WI38 (cell line): Measurements from ENCODE around the gene TOGARAM2.

Experiments used
- H3K4me3 ChIP-seq: 2 replicates; pipeline ENCODE4 v1.5.1; 2011; ENCODE audit warnings: low read depth, mild to moderate bottlenecking, control low read depth, low read length
- CTCF ChIP-seq: IDR thresholded peaks from 2 replicates; pipeline ENCODE4 v1.5.1; 2012; ENCODE audit warnings: low read depth, mild to moderate bottlenecking, control low read depth, low read length

Gene TOGARAM2

GRCh38 chr2:29066997-29067605, 86.0 kb downstream of the TOGARAM2 start:
- TF ChIP-seq CTCF, result no peak
- no peak overlapping the region for H3K4me3 ChIP-seq

GRCh38 chr2:29068513-29068912, 87.4 kb downstream of the TOGARAM2 start:
- no peak for TF ChIP-seq CTCF
- H3K4me3 ChIP-seq, result no peak overlapping the region

GRCh38 chr2:29070526-29070925, 89.4 kb downstream of the TOGARAM2 start:
- TF ChIP-seq CTCF, result no peak
- no peak overlapping the region for H3K4me3 ChIP-seq

- H3K4me3 ChIP-seq, result no peak overlapping the region
- no peak for TF ChIP-seq CTCF
Measured at GRCh38 chr2:29071032-29071975, 90.2 kb downstream of the TOGARAM2 start.

- TF ChIP-seq CTCF, result no peak
- no peak overlapping the region for H3K4me3 ChIP-seq
Measured at GRCh38 chr2:29072251-29072650, 91.2 kb downstream of the TOGARAM2 start.

GRCh38 chr2:29072971-29073725, 92.0 kb downstream of the TOGARAM2 start:
- TF ChIP-seq CTCF, result no peak

GRCh38 chr2:29073933-29074332, 92.8 kb downstream of the TOGARAM2 start:
- H3K4me3 ChIP-seq, result no peak overlapping the region
- TF ChIP-seq CTCF, result no peak

More at GRCh38 chr2:29072971-29073725, 92.0 kb downstream of the TOGARAM2 start:
- H3K4me3 ChIP-seq, result no peak overlapping the region
